SH-SY5Y (cell line): ENCODE results near the gene AIFM3.

Experiments
- GATA2 ChIP-seq: IDR thresholded peaks from 2 replicates; pipeline ENCODE4 v1.6.1; 2011; ENCODE audit warnings: mild to moderate bottlenecking, low read depth, low read length
- GATA3 ChIP-seq: IDR thresholded peaks from 2 replicates; pipeline ENCODE4 v1.6.1; 2011; ENCODE audit warnings: low read depth, mild to moderate bottlenecking, low read length, moderate library complexity

DNA sequence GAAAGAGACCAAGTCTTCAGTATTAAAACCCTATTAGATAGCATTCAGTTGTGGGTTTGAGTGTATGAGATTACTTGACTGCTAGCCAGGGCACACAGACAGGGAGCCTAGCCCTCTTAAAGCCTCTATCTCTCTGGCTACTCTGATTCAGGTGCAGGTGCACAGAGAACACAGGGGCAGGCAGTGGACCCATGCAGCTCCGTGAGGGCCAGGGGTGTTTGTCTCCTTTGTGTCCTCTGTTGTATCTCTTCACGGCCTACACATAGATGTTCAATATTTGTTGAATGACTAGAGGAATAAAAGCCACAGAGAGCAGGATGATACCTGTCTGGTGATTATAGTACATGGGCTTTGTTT, 21.5 kb upstream of the AIFM3 start:
- TF ChIP-seq GATA3 (no peak), GATA2 (no peak)
